ENCODE measurements around the gene RNF5.

DNA sequence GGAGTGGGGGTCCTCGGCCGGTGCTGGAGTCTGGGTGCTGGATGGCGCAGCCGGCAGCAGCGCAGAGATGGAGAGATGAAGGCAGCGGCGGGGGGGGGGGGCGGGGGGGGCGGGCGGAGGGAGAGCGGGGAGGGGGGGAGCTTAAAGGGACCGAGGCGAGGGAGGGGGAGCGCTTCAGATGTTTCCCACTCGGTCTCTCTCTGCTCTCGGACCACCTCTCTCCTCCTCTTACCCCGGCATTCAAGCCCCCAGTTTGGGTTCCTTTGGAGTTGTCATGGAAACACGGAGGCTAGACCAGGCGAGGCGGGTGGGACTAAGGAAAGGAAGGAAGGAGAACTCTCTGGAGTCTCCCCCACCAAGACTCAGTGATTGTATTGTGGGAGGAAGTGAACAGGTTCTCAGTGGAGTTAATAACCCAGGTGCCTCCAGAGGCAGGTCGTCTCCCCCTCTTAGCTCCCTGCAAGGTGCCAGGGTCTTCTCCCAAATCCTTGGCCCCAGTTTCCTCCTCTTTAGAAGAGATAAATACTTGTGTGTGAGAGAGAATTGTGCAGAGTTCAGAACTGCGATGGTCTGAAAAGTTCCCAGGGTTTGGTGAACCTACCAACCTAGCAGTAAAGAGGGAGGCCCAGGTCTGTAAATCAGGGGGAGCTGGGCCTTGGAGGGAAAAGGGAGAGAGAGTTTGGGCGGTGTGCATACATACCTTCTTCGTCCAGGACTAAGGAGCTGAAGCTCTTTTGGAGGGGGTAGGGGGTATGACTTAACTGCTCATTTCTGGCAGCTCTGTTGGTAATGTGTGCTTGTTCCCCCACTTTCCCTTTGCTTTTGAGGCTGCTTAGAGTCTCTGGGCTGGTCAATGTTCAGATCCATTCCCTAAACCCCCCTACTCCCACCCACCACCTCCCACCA is 26.1 kb upstream of the RNF5 start, which contains the start of gene PRRT1:
- TF ChIP-seq POLR2A (IDR thresholded peaks at IDR 0.05) (no peak), POLR2AphosphoS5 (IDR thresholded peaks at IDR 0.05) (peak in 1 of 4 donors; percentile 19)
- TF ChIP-seq, protein P1, sequence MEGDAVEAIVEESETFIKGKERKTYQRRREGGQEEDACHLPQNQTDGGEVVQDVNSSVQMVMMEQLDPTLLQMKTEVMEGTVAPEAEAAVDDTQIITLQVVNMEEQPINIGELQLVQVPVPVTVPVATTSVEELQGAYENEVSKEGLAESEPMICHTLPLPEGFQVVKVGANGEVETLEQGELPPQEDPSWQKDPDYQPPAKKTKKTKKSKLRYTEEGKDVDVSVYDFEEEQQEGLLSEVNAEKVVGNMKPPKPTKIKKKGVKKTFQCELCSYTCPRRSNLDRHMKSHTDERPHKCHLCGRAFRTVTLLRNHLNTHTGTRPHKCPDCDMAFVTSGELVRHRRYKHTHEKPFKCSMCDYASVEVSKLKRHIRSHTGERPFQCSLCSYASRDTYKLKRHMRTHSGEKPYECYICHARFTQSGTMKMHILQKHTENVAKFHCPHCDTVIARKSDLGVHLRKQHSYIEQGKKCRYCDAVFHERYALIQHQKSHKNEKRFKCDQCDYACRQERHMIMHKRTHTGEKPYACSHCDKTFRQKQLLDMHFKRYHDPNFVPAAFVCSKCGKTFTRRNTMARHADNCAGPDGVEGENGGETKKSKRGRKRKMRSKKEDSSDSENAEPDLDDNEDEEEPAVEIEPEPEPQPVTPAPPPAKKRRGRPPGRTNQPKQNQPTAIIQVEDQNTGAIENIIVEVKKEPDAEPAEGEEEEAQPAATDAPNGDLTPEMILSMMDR (IDR thresholded peaks at IDR 0.05) = no peak

All from sigmoid colon (tissue), 4 donors.